GM12878 (cell line): ENCODE data around the gene TUBA1B.
A peak's percentile ranks its signal among the peaks of the same experiment; 100 is the strongest.

Experiments
- CBX5 ChIP-seq: sonication (generic); IDR thresholded peaks from 2 replicates; pipeline ENCODE4 v1.6.1; 2016; ENCODE audit warnings: low read depth, moderate library complexity, mild to moderate bottlenecking, inconsistent platforms
- EP300 ChIP-seq, 2 experiments: fragments of 150-350 bp in 1 of 2; IDR thresholded peaks; 2 replicates each; pipeline ENCODE4 v1.6.1; 2011 to 2012; ENCODE audit warnings: low read depth in 2 of 2, low read length in 2 of 2, borderline replicate concordance in 1 of 2, improper control_type of control experiment in 1 of 2, inconsistent platforms in 1 of 2; ENCODE audit not compliant: control insufficient read depth in 1 of 2
- MTA3 ChIP-seq: IDR thresholded peaks from 2 replicates; pipeline ENCODE4 v1.6.1; 2012; ENCODE audit warnings: low read length, inconsistent platforms, borderline replicate concordance
- NFYB ChIP-seq: IDR thresholded peaks from 2 replicates; pipeline ENCODE4 v1.6.1; 2011; ENCODE audit warnings: low read depth, mild to moderate bottlenecking, low read length, improper control_type of control experiment, moderate library complexity; ENCODE audit not compliant: insufficient read depth
- POLR2A ChIP-seq: IDR thresholded peaks from 2 replicates; pipeline ENCODE4 v1.6.1; 2011; ENCODE audit warnings: low read depth, mild to moderate bottlenecking, low read length
- POLR2AphosphoS5 ChIP-seq: IDR thresholded peaks from 2 replicates; pipeline ENCODE4 v1.6.1; 2011; ENCODE audit warnings: mild to moderate bottlenecking, low read length, inconsistent platforms
- RCOR1 ChIP-seq: conservative IDR thresholded peaks from 2 replicates; pipeline ENCODE4 v1.6.1; 2012; ENCODE audit warnings: low read depth, low read length, improper control_type of control experiment
- RFX5 ChIP-seq: IDR thresholded peaks from 2 replicates; pipeline ENCODE4 v1.6.1; 2011; ENCODE audit warnings: low read depth, low read length, improper control_type of control experiment
- SMAD1 ChIP-seq: fragments of 450-650 bp; IDR thresholded peaks from 2 replicates; pipeline ENCODE4 v1.6.1; 2018; ENCODE audit warnings: mild to moderate bottlenecking, low read depth; ENCODE audit not compliant: partially characterized antibody
- SP1 ChIP-seq: IDR thresholded peaks from one replicate; pipeline ENCODE4 v1.6.1; 2011; ENCODE audit warnings: low read depth, low read length
- SRF ChIP-seq, 2 experiments: IDR thresholded peaks; 2 replicates each; pipeline ENCODE4 v1.6.1; 2011; ENCODE audit warnings: low read depth in 2 of 2, low read length in 2 of 2, mild to moderate bottlenecking in 1 of 2, moderate library complexity in 1 of 2
- ZBED1 ChIP-seq: IDR thresholded peaks from 2 replicates; pipeline ENCODE4 v1.6.1; 2016; ENCODE audit warnings: borderline replicate concordance
- TF ChIP-seq, protein P1 (sequence below), 3 experiments: IDR thresholded peaks in 2 of 3; conservative IDR thresholded peaks in 1 of 3; 2 replicates each; pipeline ENCODE4 v1.5.1; 2011; ENCODE audit warnings: low read depth in 3 of 3, low read length in 3 of 3, mild to moderate bottlenecking in 3 of 3, control low read depth in 2 of 3, moderate library complexity in 2 of 3, inconsistent platforms in 1 of 3, mixed read lengths in 1 of 3; ENCODE audit not compliant: control insufficient read depth in 2 of 3, insufficient read depth in 1 of 3; ENCODE audit errors: extremely low read depth in 1 of 3

DNA sequence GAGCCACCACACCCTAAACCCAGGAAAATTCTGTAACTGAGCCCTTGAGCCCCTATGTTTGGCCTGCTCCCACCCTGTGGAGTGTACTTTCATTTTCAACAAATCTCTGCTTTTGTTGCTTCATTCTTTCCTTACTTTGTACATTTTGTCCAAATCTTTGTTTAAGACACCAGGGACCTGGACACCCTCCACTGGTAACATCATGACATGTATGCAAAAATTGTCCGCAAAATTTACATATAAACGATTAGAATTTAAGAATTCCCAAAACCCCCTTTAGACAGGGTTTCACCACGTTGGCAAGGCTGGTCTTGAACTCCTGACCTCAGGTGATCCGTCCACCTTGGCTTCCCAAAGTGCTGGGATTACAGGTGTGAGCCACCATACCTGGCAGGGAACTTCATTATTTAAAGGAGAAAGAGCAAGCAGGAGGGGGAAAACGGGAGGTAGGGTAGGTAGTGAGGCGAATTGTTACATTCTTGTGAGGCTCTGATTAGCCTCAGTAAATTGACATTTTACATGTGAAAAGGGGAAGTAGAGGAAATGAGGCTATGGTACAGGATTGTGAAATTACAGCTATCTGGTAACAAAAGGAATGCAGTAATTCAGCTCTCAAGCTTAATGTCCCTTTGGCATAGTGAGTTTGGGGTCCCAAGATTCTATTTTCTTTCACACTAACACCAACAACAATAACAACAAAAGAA, 30.0 kb upstream of the TUBA1B start:
- no peak for TF ChIP-seq MTA3
- no peak for TF ChIP-seq EP300 (IDR thresholded peaks at IDR 0.05; ENCODE audit: borderline replicate concordance in 1 of 2, control insufficient read depth in 1 of 2, low read depth in 2 of 2, low read length in 2 of 2)
- TF ChIP-seq POLR2AphosphoS5, result peak; percentile 65
- TF ChIP-seq, protein P1, sequence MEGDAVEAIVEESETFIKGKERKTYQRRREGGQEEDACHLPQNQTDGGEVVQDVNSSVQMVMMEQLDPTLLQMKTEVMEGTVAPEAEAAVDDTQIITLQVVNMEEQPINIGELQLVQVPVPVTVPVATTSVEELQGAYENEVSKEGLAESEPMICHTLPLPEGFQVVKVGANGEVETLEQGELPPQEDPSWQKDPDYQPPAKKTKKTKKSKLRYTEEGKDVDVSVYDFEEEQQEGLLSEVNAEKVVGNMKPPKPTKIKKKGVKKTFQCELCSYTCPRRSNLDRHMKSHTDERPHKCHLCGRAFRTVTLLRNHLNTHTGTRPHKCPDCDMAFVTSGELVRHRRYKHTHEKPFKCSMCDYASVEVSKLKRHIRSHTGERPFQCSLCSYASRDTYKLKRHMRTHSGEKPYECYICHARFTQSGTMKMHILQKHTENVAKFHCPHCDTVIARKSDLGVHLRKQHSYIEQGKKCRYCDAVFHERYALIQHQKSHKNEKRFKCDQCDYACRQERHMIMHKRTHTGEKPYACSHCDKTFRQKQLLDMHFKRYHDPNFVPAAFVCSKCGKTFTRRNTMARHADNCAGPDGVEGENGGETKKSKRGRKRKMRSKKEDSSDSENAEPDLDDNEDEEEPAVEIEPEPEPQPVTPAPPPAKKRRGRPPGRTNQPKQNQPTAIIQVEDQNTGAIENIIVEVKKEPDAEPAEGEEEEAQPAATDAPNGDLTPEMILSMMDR (IDR thresholded peaks at IDR 0.05 in 2 of 3, conservative IDR thresholded peaks at IDR 0.05 in 1 of 3; ENCODE audit: control insufficient read depth in 2 of 3, extremely low read depth in 1 of 3, insufficient read depth in 1 of 3, low read depth in 3 of 3, low read length in 3 of 3), result no peak
- no peak for TF ChIP-seq RFX5
- TF ChIP-seq ZBED1, result peak; percentile 94
- TF ChIP-seq RCOR1, result no peak
- TF ChIP-seq SRF (IDR thresholded peaks at IDR 0.05; ENCODE audit: low read depth in 2 of 2, low read length in 2 of 2), result no peak
- TF ChIP-seq NFYB, result no peak
- TF ChIP-seq SMAD1, result no peak
- TF ChIP-seq SP1, result no peak
- TF ChIP-seq POLR2A, result peak; percentile 25; the same call in 1 of the 2 replicates
- TF ChIP-seq CBX5, result no peak
